Osteocyte (in vitro differentiated cells): ENCODE results near the gene CIAPIN1. TPM values are rescaled to one million over a fixed set of nuclear protein-coding genes. Genes with fewer than 3 reads are reported as not detected.

Experiments
- DNase-seq: peaks from one replicate; pipeline ENCODE4 v3.0.0; 2021; ENCODE audit warnings: mixed read lengths; ENCODE audit not compliant: unreplicated experiment; ENCODE audit errors: extremely low spot score
- H3K27ac Mint-ChIP-seq: one replicate; pipeline ENCODE4 v1.8.0; 2021; ENCODE audit warnings: mild to moderate bottlenecking, mixed read lengths; ENCODE audit not compliant: unreplicated experiment
- H3K27me3 Mint-ChIP-seq: one replicate; pipeline ENCODE4 v1.8.0; 2021; ENCODE audit warnings: mixed read lengths; ENCODE audit not compliant: unreplicated experiment
- H3K36me3 Mint-ChIP-seq: one replicate; pipeline ENCODE4 v1.8.0; 2021; ENCODE audit warnings: mixed read lengths; ENCODE audit not compliant: unreplicated experiment
- H3K4me1 Mint-ChIP-seq: one replicate; pipeline ENCODE4 v1.8.0; 2021; ENCODE audit warnings: mixed read lengths; ENCODE audit not compliant: unreplicated experiment
- H3K4me3 Mint-ChIP-seq: one replicate; pipeline ENCODE4 v1.8.0; 2021; ENCODE audit warnings: mild to moderate bottlenecking, moderate library complexity, mixed read lengths; ENCODE audit not compliant: unreplicated experiment
- H3K9me3 Mint-ChIP-seq: one replicate; pipeline ENCODE4 v1.8.0; 2021; ENCODE audit warnings: mixed read lengths; ENCODE audit not compliant: unreplicated experiment
- CTCF ChIP-seq: fragments of 200-600 bp; sonication (generic); IDR thresholded peaks from 2 replicates; pipeline ENCODE4 v1.5.0; 2021; ENCODE audit warnings: antibody characterized with exemption, mild to moderate bottlenecking, moderate library complexity
- total RNA-seq: library from RNA; stranded (reverse); gene quantifications from 2 replicates; pipeline ENCODE4 v1.2.1, GENCODE V29; 2021

The CIAPIN1 gene
- total RNA-seq, 1 donor from 2014 or later, result 52.2 TPM

- H3K4me3 Mint-ChIP-seq, result peak within 1 kb of the TSS; percentile 83
- H3K36me3 Mint-ChIP-seq, result no peaks in the 10 kb centered on the region
- TF ChIP-seq CTCF, result no peak
- H3K27me3 Mint-ChIP-seq, result peaks cover 10% of the 10 kb centered on the region
- no peak within 1 kb of the TSS for H3K27ac Mint-ChIP-seq
- H3K9me3 Mint-ChIP-seq, result no peaks in the 10 kb centered on the region
- DNase-seq, result peak; percentile 91
- peaks cover 18% of the 10 kb centered on the region for H3K4me1 Mint-ChIP-seq
Measured at GRCh38 chr16:57485916-57486857, 39.0 kb upstream of the CIAPIN1 start, which contains the start of gene DOK4. Gene DOK4 (minus strand): TSS chr16:57486493. CDS start chr16:57479507, 6,986 bp downstream.

GRCh38 chr16:57485091-57485915 lies 38.1 kb upstream of the CIAPIN1 start:
- Mint-ChIP-seq H3K27me3 (peaks cover 3% of the 10 kb centered on the region), H3K4me3 (peak overlapping the region; percentile 83), H3K36me3 (no peaks in the 10 kb centered on the region), H3K27ac (no peak overlapping the region), H3K9me3 (no peaks in the 10 kb centered on the region), H3K4me1 (peaks cover 23% of the 10 kb centered on the region)
- TF ChIP-seq CTCF, result no peak
- DNase-seq, result no peak

- Mint-ChIP-seq H3K36me3 (no peaks in the 10 kb centered on the region), H3K27me3 (peaks cover 1% of the 10 kb centered on the region), H3K4me3 (no peak overlapping the region), H3K27ac (no peak overlapping the region), H3K4me1 (peaks cover 31% of the 10 kb centered on the region), H3K9me3 (no peaks in the 10 kb centered on the region)
- DNase-seq, result no peak
- no peak for TF ChIP-seq CTCF
Measured at GRCh38 chr16:57484515-57485005, 37.4 kb upstream of the CIAPIN1 start.

- no peak for DNase-seq
- Mint-ChIP-seq H3K27me3 (no peaks in the 10 kb centered on the region), H3K4me3 (no peak overlapping the region), H3K27ac (no peak overlapping the region), H3K9me3 (no peaks in the 10 kb centered on the region), H3K4me1 (peaks cover 34% of the 10 kb centered on the region), H3K36me3 (no peaks in the 10 kb centered on the region)
- no peak for TF ChIP-seq CTCF
Measured at GRCh38 chr16:57483725-57484514, 36.7 kb upstream of the CIAPIN1 start.
